Subcutaneous adipose tissue (tissue), 4 donors: Measurements from ENCODE around the gene TPSAB1. TPM values are rescaled to one million over a fixed set of nuclear protein-coding genes. Genes with fewer than 3 reads are reported as not detected.

Experiments used
- CTCF ChIP-seq: fragments of 450-650 bp; IDR thresholded peaks from one replicate; pipeline ENCODE4 v1.5.1; 2016; ENCODE audit warnings: low read depth, mild to moderate bottlenecking, control low read depth, antibody characterized with exemption, moderate library complexity
- total RNA-seq, 4 donors: library from RNA; depleted of rRNA; stranded (reverse); fragments of >200 nt; gene quantifications; one replicate each; pipeline ENCODE4 v1.1.0, GENCODE V29; 2016

Gene TPSAB1
- total RNA-seq, 4 donors from 2014 or later, result 31.8 to 116 (median 69.8) TPM

- TF ChIP-seq CTCF, result no peak
Observed at GRCh38 chr16:1264345-1265089, 24.0 kb downstream of the TPSAB1 start.

GRCh38 chr16:1265090-1265630 lies 24.7 kb downstream of the TPSAB1 start:
- TF ChIP-seq CTCF, result no peak

GRCh38 chr16:1265826-1266225 lies 25.3 kb downstream of the TPSAB1 start:
- no peak for TF ChIP-seq CTCF

GRCh38 chr16:1271380-1271723 lies 30.8 kb downstream of the TPSAB1 start:
- TF ChIP-seq CTCF, result no peak

GRCh38 chr16:1272453-1273198 lies 32.1 kb downstream of the TPSAB1 start:
- TF ChIP-seq CTCF, result no peak

- no peak for TF ChIP-seq CTCF
Observed at GRCh38 chr16:1273816-1274215, 33.3 kb downstream of the TPSAB1 start.

- no peak for TF ChIP-seq CTCF
Observed at GRCh38 chr16:1274767-1275166, 34.3 kb downstream of the TPSAB1 start.
